Activated effector memory CD4-positive, alpha-beta T cell treated with anti-CD3 and anti-CD28 coated beads, Interleukin-2, amount 50 U/mL, for 16 hours (primary cell): ENCODE data around the gene ECD.
A peak's percentile ranks its signal among the peaks of the same experiment; 100 is the strongest.

Experiments
- DNase-seq: peaks from one replicate; pipeline ENCODE4 v3.0.0-alpha.2; 2020

Gene ECD

DNA sequence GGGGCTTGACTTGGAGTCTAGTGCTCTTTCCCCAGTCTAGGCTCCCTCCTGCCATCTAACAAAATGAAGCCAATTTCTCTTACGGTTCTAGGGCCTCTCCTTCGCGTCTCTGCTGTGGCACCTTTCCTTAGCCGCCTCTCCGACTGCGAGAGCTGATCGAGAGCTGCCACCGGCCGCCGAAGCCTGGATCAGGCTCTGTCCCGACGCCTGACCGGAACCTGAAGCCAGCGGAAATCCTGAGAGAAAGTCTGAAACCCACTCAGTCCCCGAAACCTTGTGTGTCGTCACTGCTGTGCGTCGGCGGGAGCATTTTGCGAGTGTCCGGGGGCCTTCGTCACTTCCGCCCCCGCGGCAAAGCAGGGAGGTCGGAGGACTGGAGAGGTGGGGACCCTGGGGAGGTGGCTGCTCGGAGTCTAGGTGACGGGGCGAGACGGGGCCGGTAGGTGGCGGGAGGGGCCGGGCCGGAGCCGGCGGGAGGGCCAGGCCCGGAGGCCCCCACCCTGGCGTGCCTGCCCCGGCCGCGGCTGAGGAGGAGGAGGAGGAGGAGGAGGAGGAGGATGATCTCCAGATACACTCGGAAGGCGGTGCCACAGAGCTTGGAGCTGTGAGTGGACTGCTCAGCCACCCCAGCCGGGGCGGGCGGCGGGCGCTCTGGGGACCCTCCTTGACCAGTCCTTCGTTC, at the start of gene ECD, which contains the start of gene FAM149B1:
Gene ECD, minus strand, starts transcription at position 226 of the 682 bp plus-strand sequence. CDS start 4,071 bp downstream, outside the sequence.
Gene FAM149B1, plus strand, starts transcription at position 337 of the 682 bp plus-strand sequence. Its CDS starts 221 bp downstream, at position 558.
- peak; percentile 97 for DNase-seq

DNA sequence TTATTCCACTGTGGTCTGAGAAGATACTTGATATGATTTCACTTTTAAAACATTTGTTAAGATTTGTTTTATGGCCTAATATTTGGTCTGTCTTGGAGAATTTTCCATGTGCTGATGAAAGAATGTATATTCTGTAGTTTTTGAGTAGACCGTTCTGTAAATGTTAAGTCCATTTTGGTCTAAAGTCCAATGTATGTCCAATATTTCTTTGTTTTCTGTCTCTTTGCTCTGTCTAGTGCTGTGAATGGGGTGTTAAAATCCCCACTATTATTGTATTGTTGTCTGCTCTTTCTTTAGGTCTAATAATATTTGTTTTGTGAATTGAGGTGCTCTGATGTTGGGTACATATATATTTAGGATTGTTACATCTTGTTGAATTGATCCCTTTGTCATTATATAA, 47.9 kb upstream of the ECD start:
- no peak for DNase-seq

DNA sequence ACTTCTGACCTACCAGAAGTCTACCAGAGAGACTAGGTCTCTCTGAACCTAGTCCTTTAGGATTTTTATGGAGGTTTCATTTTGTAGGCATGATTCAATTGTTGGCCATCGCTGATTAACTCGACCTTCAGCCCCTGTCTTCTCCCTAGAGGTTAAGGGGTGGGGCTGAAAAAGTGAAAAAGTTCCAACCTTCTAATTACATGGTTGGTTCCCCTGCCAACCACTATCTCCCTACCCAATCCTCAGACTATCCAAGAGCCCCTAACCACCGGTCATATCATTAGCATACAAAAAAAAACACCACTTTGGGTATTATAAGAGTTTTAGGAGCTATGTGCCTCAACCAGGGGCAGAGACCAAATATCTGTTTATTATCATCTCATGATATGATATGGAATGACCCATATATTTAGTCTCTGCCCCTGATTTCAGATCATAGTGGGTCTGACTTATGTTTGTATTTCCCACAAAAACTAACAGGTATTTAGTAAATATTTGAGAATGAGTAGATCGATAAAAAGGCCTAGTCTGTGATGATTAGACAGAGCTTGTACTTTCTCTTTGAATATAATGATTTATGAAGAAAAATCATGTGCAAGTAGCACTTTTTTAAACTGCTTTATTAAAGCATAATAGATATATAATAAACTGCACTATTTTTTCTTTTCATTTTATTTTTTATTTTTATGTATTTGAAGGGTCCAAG, 43.5 kb upstream of the ECD start:
- DNase-seq, result no peak

- no peak for DNase-seq
Observed at GRCh38 chr10:73210395-73211105, 42.7 kb upstream of the ECD start.

DNA sequence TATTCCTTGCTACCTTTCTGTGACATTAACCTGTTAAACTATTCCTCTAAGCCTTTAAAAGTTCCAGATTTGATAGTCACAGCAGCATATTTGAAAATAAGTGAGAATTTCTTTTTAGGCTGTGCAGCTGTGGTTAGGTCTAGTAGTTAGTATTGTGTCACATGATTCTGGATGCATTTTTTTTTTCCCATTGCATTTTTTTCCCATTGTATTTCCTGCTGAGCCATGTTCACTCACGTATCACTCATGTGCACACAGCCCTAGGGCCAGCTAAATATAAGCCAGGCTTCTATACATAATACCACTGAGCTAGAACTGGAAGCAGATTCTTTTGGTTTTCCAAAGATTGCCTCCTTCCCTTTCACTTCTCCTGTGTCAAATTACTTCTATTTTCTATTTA, 41.9 kb upstream of the ECD start:
- DNase-seq, result no peak

DNA sequence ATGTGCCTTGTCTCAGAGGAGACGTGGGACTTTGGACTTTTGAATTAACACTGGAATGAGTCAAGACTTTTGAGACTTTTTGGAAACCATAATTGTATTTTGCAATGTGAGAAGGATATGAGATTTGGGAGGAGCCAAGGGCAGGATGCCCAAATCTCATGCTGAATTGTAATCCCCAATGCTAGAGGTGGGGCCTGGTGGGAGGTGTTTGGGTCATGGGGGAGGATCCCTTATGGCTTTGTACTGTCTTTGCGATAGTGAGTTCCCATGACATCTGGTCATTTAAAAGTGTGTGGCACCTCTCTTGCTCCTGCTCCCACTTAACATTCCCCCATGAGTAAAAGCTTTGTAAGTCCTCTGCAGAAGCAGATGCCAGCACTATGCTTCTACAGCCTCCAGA, 40.1 kb upstream of the ECD start:
- no peak for DNase-seq

- no peak for DNase-seq
Observed at GRCh38 chr10:73206385-73206784, 38.6 kb upstream of the ECD start.

GRCh38 chr10:73205890-73206289, 38.1 kb upstream of the ECD start:
- DNase-seq, result no peak

- DNase-seq, result no peak
Observed at GRCh38 chr10:73205081-73205480, 37.3 kb upstream of the ECD start.

- no peak for DNase-seq
Observed at GRCh38 chr10:73190188-73190587, 22.4 kb upstream of the ECD start.

GRCh38 chr10:73186266-73186665, 18.5 kb upstream of the ECD start:
- no peak for DNase-seq

DNA sequence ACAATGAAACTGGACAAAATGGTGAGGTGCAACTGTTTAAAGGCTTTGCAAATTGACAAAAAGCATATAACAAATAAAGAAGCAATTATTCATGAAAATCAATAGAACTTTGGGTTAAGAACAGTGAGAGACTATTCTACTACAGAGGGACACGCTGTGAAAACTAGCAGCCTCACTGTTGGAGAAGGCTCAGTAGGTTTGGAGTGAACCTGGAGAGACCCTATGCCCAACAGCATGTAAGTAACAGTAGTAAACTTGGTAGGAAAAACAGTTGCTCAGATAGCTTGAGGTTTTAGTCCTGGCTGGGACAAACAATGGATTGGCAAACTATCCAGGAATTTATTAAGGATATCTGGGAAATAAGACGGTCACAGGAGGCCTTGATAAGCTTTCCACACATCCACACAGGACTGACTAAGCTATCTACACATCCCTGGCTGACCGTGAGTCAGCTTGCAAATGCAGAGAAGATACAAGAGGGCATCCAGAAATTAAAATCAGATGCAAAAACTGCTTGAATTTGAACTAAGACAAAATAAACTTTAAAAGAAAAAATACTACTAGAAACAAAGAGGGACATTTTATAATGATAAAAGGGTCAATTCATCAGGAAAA, 16.0 kb upstream of the ECD start:
- no peak for DNase-seq

DNA sequence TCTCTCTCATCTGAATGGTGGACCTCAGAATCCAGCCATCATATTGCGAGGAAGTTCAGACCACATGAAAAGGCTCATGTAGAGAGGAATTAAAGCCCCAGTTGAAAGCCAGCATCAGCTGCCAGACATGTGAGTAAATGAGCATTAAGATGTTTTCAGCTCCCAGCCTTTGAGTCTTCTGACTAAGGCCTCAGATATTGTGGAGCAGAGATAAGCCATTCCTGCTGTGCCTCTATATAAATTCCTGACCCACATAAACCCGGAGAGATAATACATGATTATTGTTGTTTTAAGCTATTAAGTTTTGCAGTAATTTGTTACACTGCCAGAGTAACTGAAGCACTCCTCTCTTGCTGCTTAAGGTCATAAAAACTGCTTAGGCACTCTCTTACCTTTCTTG, 14.8 kb upstream of the ECD start:
- no peak for DNase-seq

DNA sequence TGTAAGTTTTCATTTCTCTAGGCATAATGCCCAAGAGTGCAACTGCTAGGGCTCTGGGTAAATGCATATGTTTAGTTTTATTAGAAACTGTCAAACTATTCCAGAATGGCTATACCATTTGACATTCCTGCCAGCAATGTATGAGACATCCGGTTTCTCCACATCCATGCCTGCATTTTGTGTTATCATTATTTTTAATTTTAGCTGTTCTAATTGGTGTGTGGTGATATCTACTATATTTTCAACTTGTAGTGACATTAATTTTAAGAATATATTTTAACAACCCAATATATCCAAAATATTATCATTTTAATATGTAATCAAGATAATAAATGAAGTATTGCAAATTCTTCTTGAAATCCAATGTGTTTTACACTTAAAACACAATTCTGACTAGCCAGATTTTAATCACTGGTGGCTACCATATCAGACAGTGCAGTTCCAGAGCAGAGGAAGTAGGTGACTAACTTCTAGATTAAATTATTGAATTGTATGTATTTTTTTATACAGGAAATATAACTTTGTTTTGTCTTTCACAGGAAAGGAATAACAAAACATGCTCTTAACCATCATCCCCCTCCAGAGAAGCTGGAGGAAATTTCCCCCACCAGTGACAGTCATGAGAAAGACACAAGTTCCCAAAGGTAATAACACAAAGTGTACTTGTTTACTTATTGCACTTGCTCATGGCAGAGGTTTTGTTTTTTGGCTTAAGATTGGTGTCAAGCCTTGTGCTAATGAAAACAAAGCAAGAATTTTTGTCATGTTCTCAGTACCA, 6.5 kb upstream of the ECD start:
- DNase-seq, result no peak

GRCh38 chr10:73172867-73173266, 5.1 kb upstream of the ECD start:
- no peak for DNase-seq

- DNase-seq, result no peak
Observed at GRCh38 chr10:73169320-73169719, 1.5 kb upstream of the ECD start.

DNA sequence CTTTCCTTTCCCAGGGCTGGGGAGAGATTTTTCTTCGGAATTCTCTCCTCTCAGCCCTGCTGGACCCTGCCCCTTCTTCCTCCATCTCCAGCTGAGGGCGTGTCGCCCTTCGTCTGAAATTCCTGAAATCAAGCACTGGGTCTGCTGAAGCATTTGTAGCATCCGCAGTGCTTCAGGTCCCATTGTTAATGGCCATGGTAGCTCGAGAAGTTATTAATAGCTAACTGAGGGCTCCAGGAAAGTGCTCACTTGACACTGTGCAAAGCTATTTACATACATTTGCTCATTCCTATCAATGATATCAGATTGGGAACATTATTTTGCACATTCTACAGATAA, 626 bp upstream of the ECD start:
- no peak for DNase-seq

- no peak for DNase-seq
Observed at GRCh38 chr10:73167458-73167782, 388 bp downstream of the ECD start.

DNA sequence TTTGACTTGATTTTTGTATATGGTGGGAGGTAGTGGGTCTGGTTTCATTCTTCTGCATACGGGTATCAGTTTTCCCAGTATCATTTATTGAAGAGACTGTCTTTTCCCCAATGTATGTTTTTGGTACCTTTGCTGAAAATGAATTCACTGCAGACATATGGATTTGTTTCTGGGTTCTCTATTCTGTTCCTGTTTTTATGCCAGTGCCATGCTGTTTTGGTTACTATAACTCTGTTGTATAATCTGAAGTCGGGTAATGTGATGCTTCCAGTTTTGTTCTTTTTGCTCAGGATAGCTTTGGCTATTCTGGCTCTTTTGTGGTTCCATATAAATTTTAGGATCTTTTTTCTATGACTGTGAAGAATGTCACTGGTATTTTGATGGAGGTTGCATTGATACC, 836 bp downstream of the ECD start:
- DNase-seq, result no peak

- no peak for DNase-seq
Observed at GRCh38 chr10:73163096-73163495, 4.7 kb downstream of the ECD start.

DNA sequence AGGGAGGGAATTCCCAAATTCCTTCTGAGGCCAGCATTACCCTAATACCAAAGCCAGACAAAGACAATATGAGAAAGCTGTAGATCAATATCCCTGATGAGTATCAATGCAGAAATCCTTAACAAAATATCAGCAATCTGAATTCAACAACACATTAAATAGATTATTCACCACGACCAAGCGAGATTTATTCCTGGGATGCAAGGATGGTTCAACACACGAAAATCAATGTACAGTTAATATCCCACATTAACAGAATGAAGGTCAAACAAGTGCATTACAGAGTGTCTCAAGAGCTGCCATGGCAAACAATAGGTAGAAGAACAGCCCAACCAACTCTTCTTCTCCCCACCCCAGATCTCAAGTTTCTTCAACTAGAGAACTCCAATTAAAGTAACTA, 6.1 kb downstream of the ECD start:
- no peak for DNase-seq

GRCh38 chr10:73161079-73161478, 6.7 kb downstream of the ECD start:
- DNase-seq, result no peak

GRCh38 chr10:73159038-73159648, 8.7 kb downstream of the ECD start:
- DNase-seq, result peak; percentile 86
